Liver (tissue), 9 donors: ENCODE results near the gene FAM151B. TPM values are rescaled to one million over a fixed set of nuclear protein-coding genes. Genes with fewer than 3 reads are reported as not detected.
A peak's percentile ranks its signal among the peaks of the same experiment; 100 is the strongest.

ENCODE experiments used
- DNase-seq: peaks from one replicate; pipeline ENCODE4 v3.0.0-alpha.2; 2017; ENCODE audit warnings: low spot score
- H3K27ac ChIP-seq, 2 donors: one replicate each; pipeline ENCODE4 v1.7.0; 2013; ENCODE audit warnings: inconsistent platforms in 2 of 2, low read length in 2 of 2, control low read depth in 1 of 2, low read depth in 1 of 2, mild to moderate bottlenecking in 1 of 2
- H3K27me3 ChIP-seq, 4 donors: one replicate each; pipeline versions ENCODE4 v1.6.1 to v1.7.0; 2013; ENCODE audit warnings: low read length in 3 of 4, inconsistent platforms in 1 of 4, mild to moderate bottlenecking in 1 of 4, moderate library complexity in 1 of 4; ENCODE audit not compliant: control insufficient read depth in 4 of 4, insufficient read depth in 4 of 4
- H3K36me3 ChIP-seq, 4 donors: one replicate each; pipeline versions ENCODE4 v1.6.1 to v1.7.0; 2013; ENCODE audit warnings: low read length in 3 of 4, mild to moderate bottlenecking in 3 of 4, low read depth in 1 of 4, moderate library complexity in 1 of 4; ENCODE audit not compliant: control insufficient read depth in 4 of 4, insufficient read depth in 3 of 4
- H3K4me1 ChIP-seq, 4 donors: one replicate each; pipeline versions ENCODE4 v1.6.1 to v1.7.0; 2013; ENCODE audit warnings: low read length in 3 of 4, mild to moderate bottlenecking in 3 of 4, moderate library complexity in 1 of 4; ENCODE audit not compliant: control insufficient read depth in 4 of 4, insufficient read depth in 4 of 4
- H3K4me3 ChIP-seq, 3 donors: one replicate each; pipeline versions ENCODE4 v1.6.1 to v1.7.0; 2013; ENCODE audit warnings: low read length in 3 of 3, control low read depth in 1 of 3, low read depth in 1 of 3, mild to moderate bottlenecking in 1 of 3
- H3K9ac ChIP-seq, 2 donors: one replicate each; pipeline ENCODE4 v1.7.0; 2013; ENCODE audit warnings: low read length in 2 of 2, mild to moderate bottlenecking in 2 of 2, moderate library complexity in 2 of 2, control low read depth in 1 of 2, low read depth in 1 of 2
- H3K9me3 ChIP-seq, 4 donors: one replicate each; pipeline versions ENCODE4 v1.6.1 to v1.7.0; 2013; ENCODE audit warnings: low read length in 3 of 4; ENCODE audit not compliant: control insufficient read depth in 4 of 4
- EGR1 ChIP-seq, 2 donors: IDR thresholded peaks; 2 replicates each; pipeline ENCODE4 v1.6.1; 2016 to 2018; ENCODE audit warnings: antibody characterized with exemption in 2 of 2, low read depth in 2 of 2
- FOXA1 ChIP-seq: IDR thresholded peaks from 2 replicates; pipeline ENCODE4 v1.6.1; 2016; ENCODE audit warnings: antibody characterized with exemption
- FOXA2 ChIP-seq: IDR thresholded peaks from 2 replicates; pipeline ENCODE4 v1.6.1; 2016; ENCODE audit warnings: antibody characterized with exemption
- GABPA ChIP-seq, 2 donors: IDR thresholded peaks in 1 of 2; conservative IDR thresholded peaks in 1 of 2; 2 replicates each; pipeline ENCODE4 v1.6.1; 2016; ENCODE audit warnings: antibody characterized with exemption in 2 of 2, mild to moderate bottlenecking in 1 of 2, moderate library complexity in 1 of 2
- HNF4A ChIP-seq, 2 donors: conservative IDR thresholded peaks; 2 replicates each; pipeline ENCODE4 v1.6.1; 2016; ENCODE audit warnings: antibody characterized with exemption in 2 of 2, mild to moderate bottlenecking in 2 of 2
- JUND ChIP-seq, 2 donors: IDR thresholded peaks; 2 replicates each; pipeline ENCODE4 v1.6.1; 2016; ENCODE audit warnings: antibody characterized with exemption in 2 of 2
- RAD21 ChIP-seq, 2 donors: IDR thresholded peaks; 2 replicates each; pipeline ENCODE4 v1.6.1; 2016; ENCODE audit warnings: antibody characterized with exemption in 2 of 2, mild to moderate bottlenecking in 2 of 2
- RXRA ChIP-seq, 2 donors: IDR thresholded peaks; 2 replicates each; pipeline ENCODE4 v1.6.1; 2017 to 2018; ENCODE audit warnings: antibody characterized with exemption in 2 of 2, mild to moderate bottlenecking in 1 of 2
- SP1 ChIP-seq: IDR thresholded peaks from 2 replicates; pipeline ENCODE4 v1.6.1; 2018; ENCODE audit warnings: antibody characterized with exemption, mild to moderate bottlenecking
- YY1 ChIP-seq: IDR thresholded peaks from 2 replicates; pipeline ENCODE4 v1.6.1; 2016; ENCODE audit warnings: antibody characterized with exemption, mild to moderate bottlenecking
- WGBS: extraction: QIAGEN DNeasy Blood & Tissue Kit; methylation state at CpG from one replicate; pipeline ENCODE4 v1.1.7; 2013; 5-methylcytosine and 5-hydroxymethylcytosine counted together
- polyA plus RNA-seq, 2 donors: library from polyadenylated mRNA; stranded (reverse) in 1 of 2; unstranded in 1 of 2; fragments of 200-250 nt in 1 of 2; fragments of >200 nt in 1 of 2; fragmentation: Nextera tagmentation in 1 of 2; extraction: Ambion mirVana in 1 of 2; gene quantifications; one replicate each; pipeline versions ENCODE4 v1.2.1 to v1.2.3, GENCODE V29; 2013 to 2015
- total RNA-seq, 2 donors: library from RNA; depleted of rRNA; stranded (reverse); fragments of >200 nt; gene quantifications; one replicate each; pipeline ENCODE4 v1.2.3, GENCODE V29; 2014
- TF ChIP-seq, protein P1 (sequence below): IDR thresholded peaks from 2 replicates; pipeline ENCODE4 v1.6.1; 2016; ENCODE audit warnings: antibody characterized with exemption
- TF ChIP-seq, protein P2 (sequence below): IDR thresholded peaks from 2 replicates; pipeline ENCODE4 v1.6.1; 2016; ENCODE audit warnings: antibody characterized with exemption
- TF ChIP-seq, protein P3 (sequence below): fragments of 150-350 bp; IDR thresholded peaks from 2 replicates; pipeline ENCODE4 v1.5.1; 2017; ENCODE audit warnings: improper control_type of control experiment, low read depth, low read length; ENCODE audit not compliant: missing input control
- TF ChIP-seq, protein P4 (sequence below): IDR thresholded peaks from 2 replicates; pipeline ENCODE4 v1.6.1; 2016; ENCODE audit warnings: antibody characterized with exemption, mild to moderate bottlenecking
- donor health status: healthy.
- donor health status: healthy.
- donor health status: healthy.
- donor health status: healthy.
- donor health status: healthy.

The FAM151B gene
- total and polyA plus RNA-seq, 4 donors = 0.43 to 3.0 (median 1.3) TPM

DNA sequence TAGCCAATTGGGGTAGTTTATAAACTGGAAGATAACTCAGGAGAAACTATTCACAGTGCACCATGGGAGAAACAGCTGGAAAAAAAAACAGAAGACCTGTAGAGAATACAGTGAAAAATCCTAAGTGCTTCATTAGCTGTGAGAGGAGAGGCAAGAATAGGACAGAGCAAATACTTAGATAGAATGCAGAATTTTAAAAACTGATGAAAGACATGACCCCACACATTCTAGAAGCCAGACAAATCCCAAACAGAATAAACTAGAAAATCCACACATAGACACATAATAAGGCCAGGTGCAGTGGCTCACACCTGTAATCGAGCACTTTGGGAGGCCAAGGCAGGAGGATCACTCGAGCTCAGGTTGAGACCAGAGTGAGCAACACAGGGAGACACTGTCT is 7.5 kb upstream of the FAM151B start:
- Histone ChIP-seq H3K27me3 (no peaks in the 10 kb centered on the region), H3K36me3 (peaks cover 0 to 5% (median 2%) of the 10 kb centered on the region in 4 donors), H3K9ac (no peak overlapping the region), H3K4me1 (peaks cover 1 to 7% (median 4%) of the 10 kb centered on the region in 4 donors), H3K4me3 (no peak overlapping the region), H3K9me3 (no peaks in the 10 kb centered on the region), H3K27ac (no peak overlapping the region)
- TF ChIP-seq FOXA1 (no peak), GABPA (IDR thresholded peaks at IDR 0.05 in 1 of 2, conservative IDR thresholded peaks at IDR 0.05 in 1 of 2) (no peak), SP1 (no peak), FOXA2 (no peak), EGR1 (IDR thresholded peaks at IDR 0.05; ENCODE audit: low read depth in 2 of 2) (no peak), RXRA (IDR thresholded peaks at IDR 0.05) (no peak)
- TF ChIP-seq, protein P1, sequence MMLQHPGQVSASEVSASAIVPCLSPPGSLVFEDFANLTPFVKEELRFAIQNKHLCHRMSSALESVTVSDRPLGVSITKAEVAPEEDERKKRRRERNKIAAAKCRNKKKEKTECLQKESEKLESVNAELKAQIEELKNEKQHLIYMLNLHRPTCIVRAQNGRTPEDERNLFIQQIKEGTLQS = no peak
- TF ChIP-seq, protein P2, sequence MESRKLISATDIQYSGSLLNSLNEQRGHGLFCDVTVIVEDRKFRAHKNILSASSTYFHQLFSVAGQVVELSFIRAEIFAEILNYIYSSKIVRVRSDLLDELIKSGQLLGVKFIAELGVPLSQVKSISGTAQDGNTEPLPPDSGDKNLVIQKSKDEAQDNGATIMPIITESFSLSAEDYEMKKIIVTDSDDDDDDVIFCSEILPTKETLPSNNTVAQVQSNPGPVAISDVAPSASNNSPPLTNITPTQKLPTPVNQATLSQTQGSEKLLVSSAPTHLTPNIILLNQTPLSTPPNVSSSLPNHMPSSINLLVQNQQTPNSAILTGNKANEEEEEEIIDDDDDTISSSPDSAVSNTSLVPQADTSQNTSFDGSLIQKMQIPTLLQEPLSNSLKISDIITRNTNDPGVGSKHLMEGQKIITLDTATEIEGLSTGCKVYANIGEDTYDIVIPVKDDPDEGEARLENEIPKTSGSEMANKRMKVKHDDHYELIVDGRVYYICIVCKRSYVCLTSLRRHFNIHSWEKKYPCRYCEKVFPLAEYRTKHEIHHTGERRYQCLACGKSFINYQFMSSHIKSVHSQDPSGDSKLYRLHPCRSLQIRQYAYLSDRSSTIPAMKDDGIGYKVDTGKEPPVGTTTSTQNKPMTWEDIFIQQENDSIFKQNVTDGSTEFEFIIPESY = no peak
- TF ChIP-seq, protein P3, sequence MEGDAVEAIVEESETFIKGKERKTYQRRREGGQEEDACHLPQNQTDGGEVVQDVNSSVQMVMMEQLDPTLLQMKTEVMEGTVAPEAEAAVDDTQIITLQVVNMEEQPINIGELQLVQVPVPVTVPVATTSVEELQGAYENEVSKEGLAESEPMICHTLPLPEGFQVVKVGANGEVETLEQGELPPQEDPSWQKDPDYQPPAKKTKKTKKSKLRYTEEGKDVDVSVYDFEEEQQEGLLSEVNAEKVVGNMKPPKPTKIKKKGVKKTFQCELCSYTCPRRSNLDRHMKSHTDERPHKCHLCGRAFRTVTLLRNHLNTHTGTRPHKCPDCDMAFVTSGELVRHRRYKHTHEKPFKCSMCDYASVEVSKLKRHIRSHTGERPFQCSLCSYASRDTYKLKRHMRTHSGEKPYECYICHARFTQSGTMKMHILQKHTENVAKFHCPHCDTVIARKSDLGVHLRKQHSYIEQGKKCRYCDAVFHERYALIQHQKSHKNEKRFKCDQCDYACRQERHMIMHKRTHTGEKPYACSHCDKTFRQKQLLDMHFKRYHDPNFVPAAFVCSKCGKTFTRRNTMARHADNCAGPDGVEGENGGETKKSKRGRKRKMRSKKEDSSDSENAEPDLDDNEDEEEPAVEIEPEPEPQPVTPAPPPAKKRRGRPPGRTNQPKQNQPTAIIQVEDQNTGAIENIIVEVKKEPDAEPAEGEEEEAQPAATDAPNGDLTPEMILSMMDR = no peak
- TF ChIP-seq, protein P4, sequence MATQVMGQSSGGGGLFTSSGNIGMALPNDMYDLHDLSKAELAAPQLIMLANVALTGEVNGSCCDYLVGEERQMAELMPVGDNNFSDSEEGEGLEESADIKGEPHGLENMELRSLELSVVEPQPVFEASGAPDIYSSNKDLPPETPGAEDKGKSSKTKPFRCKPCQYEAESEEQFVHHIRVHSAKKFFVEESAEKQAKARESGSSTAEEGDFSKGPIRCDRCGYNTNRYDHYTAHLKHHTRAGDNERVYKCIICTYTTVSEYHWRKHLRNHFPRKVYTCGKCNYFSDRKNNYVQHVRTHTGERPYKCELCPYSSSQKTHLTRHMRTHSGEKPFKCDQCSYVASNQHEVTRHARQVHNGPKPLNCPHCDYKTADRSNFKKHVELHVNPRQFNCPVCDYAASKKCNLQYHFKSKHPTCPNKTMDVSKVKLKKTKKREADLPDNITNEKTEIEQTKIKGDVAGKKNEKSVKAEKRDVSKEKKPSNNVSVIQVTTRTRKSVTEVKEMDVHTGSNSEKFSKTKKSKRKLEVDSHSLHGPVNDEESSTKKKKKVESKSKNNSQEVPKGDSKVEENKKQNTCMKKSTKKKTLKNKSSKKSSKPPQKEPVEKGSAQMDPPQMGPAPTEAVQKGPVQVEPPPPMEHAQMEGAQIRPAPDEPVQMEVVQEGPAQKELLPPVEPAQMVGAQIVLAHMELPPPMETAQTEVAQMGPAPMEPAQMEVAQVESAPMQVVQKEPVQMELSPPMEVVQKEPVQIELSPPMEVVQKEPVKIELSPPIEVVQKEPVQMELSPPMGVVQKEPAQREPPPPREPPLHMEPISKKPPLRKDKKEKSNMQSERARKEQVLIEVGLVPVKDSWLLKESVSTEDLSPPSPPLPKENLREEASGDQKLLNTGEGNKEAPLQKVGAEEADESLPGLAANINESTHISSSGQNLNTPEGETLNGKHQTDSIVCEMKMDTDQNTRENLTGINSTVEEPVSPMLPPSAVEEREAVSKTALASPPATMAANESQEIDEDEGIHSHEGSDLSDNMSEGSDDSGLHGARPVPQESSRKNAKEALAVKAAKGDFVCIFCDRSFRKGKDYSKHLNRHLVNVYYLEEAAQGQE = no peak
- DNase-seq = no peak
- 97% methylated on average over 2 of the region's 2 CpGs for WGBS

DNA sequence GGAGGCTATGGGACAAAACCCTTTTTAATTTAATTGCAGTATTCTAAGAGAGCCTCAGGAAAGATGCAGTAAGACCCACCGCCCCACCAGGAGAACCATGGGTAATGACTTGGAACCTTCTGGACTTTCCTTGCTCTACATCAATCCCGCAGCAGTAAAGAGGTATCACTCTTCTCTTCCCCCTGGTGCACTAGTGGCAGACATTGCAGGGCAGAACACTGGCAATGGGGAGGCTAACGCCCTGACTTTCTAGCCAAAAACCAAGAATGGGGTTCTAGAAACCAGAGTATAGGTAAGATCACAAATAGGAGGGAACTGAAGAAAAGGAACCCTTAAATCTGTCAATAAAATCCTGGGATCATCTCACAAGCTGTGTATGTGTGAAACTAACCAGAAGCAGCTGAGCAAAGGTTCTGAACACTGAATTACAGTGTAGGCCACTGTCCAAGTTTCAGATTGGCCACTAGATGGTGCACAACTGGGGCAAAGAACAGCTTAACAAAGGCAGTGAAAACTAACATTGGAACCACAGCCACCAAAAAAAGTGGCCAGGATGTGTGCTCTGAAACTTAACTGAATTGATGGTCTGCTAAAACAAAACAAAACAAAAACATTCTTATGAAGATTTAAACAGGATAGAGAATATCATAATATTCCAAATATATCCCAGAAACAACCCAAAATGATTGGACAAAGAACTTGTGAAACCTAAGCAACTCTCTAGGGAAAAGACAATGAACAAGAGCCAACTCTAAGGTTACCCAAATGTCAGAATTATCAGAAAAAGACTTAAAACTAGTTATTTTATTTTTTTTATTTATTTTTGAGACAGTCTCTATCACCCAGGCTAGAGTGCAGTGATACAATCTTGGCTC is 6.6 kb upstream of the FAM151B start:
- H3K9ac ChIP-seq = no peak overlapping the region
- no peaks in the 10 kb centered on the region for H3K27me3 ChIP-seq
- whole genome bisulfite sequencing = 83% methylated on average over 3 of the region's 3 CpGs
- no peaks in the 10 kb centered on the region for H3K9me3 ChIP-seq
- H3K4me3 ChIP-seq = no peak overlapping the region
- H3K36me3 ChIP-seq = peaks cover 0 to 5% (median 2%) of the 10 kb centered on the region in 4 donors
- H3K4me1 ChIP-seq = peaks cover 1 to 6% (median 4%) of the 10 kb centered on the region in 4 donors
- no peak overlapping the region for H3K27ac ChIP-seq
- no peak for DNase-seq
- peak; percentile 36 for TF ChIP-seq YY1
- peak; percentile 32 to 44 for TF ChIP-seq HNF4A (conservative IDR thresholded peaks at IDR 0.05)
- TF ChIP-seq RXRA (IDR thresholded peaks at IDR 0.05) = peak in 1 of 2 donors; percentile 15
- no peak for TF ChIP-seq EGR1 (IDR thresholded peaks at IDR 0.05; ENCODE audit: low read depth in 2 of 2)
- TF ChIP-seq JUND (IDR thresholded peaks at IDR 0.05) = no peak
- peak; percentile 84 to 91 for TF ChIP-seq RAD21 (IDR thresholded peaks at IDR 0.05)
- no peak for TF ChIP-seq FOXA2
- TF ChIP-seq, protein P3 = peak; percentile 77
